Right kidney (tissue), 1 donor: ENCODE measurements around the gene SNURF.
"Not testable (repeated sequence)": the region's sequence is repeated elsewhere in the genome, so short reads cannot be mapped to it uniquely, and the experiment has no call there.

Source experiments
- DNase-seq: peaks from one replicate; pipeline ENCODE4 v3.0.0-alpha.2; 2016

The SNURF gene

GRCh38 chr15:24966364-24967103, 11.7 kb downstream of the SNURF start:
- no peak for DNase-seq

- no peak for DNase-seq
These were observed 16.3 kb downstream of the SNURF start for GRCh38 chr15:24971052-24971451.

GRCh38 chr15:24971772-24972171, 17.0 kb downstream of the SNURF start:
- no peak for DNase-seq

GRCh38 chr15:24972707-24973106, 17.9 kb downstream of the SNURF start:
- not testable (repeated sequence) for DNase-seq

- DNase-seq, result no peak
These were observed 22.1 kb downstream of the SNURF start for GRCh38 chr15:24976932-24977331.

- DNase-seq, result no peak
These were observed 22.9 kb downstream of the SNURF start for GRCh38 chr15:24977686-24978085.

GRCh38 chr15:24985224-24985623, 30.4 kb downstream of the SNURF start:
- no peak for DNase-seq

- DNase-seq, result no peak
These were observed 31.9 kb downstream of the SNURF start for GRCh38 chr15:24986653-24987052.
